GM19023 (cell line): Measurements from ENCODE around the gene ANKRD7.

ENCODE experiments used
- ATAC-seq: cut with Tn5 transposase; IDR thresholded peaks from one replicate; pipeline ENCODE4 v1.9.1; 2021; ENCODE audit warnings: mild to moderate bottlenecking, moderate library complexity; ENCODE audit not compliant: unreplicated experiment

Gene ANKRD7

GRCh38 chr7:118224521-118224920 lies at the start of gene ANKRD7:
Gene ANKRD7 (plus strand): TSS chr7:118224704. CDS start chr7:118224831, 127 bp downstream.
- ATAC-seq: no peak

DNA sequence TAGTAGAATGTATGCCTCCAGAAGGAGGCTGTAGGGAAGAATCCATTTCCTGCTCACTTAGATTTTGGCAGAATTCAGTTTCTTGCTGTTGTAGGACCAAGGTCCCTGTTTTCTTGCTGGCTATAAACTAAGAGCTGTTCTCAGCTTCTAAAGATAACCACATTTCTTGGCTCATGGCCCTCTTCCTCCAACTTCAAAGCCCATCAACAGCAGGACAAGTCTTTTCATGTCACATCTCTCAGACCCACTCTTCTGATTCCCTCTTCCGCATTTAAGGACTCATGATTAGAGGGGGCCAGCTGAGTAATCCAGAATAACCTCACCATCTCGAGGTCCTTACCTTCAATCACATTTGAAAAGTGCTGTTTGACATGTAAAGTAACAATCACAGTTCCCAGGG lies 48.8 kb upstream of the ANKRD7 start:
- no peak for ATAC-seq

GRCh38 chr7:118179191-118179590 lies 45.3 kb upstream of the ANKRD7 start:
- ATAC-seq: no peak

GRCh38 chr7:118182593-118183427 lies 41.7 kb upstream of the ANKRD7 start:
- no peak for ATAC-seq

DNA sequence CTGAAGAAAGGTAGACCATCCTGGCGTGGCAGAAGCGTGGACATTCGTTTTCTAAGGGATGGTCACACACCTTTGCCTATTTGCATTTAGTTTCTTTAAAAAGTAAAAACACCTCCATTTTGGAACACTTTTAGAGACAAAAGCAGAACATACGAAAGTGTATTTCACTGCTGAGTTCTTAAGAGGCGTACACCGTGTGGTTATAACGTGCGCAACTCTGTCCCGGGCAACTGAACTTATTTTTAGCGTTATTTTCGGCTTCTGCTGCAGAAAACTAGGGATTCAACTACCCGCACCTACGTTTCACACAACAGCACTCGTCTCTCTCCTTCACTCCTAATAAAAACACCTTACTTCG lies 41.1 kb upstream of the ANKRD7 start:
- peak; percentile 2 for ATAC-seq

DNA sequence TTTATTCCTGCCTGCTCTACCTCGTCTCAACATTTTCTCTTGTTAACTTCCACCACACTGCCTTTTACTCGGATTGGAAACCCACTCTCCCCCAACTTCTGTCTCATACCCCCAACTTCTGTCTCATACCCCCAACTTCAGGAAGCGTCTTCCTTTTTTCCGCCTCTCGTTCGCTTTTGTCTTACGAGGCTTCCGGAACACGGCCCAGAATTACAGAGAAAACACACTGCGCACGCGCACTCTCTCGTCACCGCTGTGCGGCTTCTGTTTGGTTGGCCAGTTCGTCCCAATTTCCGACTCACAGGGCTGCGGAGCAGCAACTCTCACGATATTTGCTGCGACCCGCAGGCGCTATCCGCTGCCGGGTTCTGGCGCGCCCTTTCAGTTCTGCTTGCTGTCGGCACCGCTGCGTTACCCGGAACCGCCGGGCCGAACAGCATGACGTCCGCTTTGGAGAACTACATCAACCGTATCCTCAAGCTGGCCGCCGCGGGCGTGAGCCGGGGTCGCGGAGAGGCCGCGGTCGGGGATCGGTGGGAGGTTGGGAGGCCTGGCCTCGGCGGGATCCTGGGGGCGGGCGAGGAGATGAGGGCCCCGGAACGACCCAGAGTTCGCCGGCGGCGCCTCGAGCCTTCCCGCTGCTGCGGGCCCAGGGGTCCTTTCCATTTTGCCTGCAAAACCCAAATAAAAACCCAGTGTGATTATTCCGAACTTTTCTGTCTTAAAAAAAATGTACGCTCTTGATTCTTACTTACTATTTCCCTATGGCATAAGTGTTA lies 40.5 kb upstream of the ANKRD7 start, which contains the start of gene LSM8:
LSM8 (plus strand) TSS at position 379 of the 779 bp plus-strand sequence; CDS start at position 439, 60 bp downstream.
- peak; percentile 99 for ATAC-seq

DNA sequence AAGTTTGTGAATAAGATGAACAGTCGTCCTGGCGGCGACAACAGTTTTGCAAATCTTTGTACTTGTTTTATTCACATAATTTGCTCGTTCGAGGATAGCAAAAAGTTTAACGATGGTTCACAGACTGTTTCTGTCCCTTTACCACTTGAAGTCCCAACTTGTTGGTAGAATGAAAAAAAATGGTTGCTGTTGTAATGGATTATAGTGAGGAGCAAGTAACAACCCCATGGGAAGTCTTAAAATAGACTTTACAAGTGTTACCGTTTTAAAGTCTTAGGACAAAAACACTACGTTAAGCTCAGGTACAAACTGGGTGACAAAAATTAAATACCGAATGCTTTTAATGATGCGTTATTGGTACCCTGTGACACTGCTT lies 40.0 kb upstream of the ANKRD7 start:
- no peak for ATAC-seq

- ATAC-seq: no peak
Observed at GRCh38 chr7:118185163-118185860, 39.2 kb upstream of the ANKRD7 start.

DNA sequence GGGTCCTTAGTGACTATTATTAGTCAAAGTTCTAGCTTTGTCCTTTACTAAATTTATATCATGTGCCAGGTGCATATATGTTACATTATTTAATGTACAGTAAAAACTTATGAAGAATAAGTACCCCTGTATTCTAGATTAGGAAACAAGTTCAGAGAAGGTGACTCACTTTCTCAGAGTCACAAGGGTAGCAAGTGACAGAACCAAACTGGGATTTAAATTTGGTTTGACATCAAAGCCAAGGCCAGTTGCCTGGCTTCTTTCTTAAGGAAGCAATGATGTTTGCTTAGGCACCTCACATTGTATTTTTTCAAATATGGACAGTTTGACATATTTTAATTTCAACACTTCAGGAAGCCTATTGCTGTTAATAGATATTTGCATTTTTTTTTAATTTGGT lies 38.0 kb upstream of the ANKRD7 start:
- no peak for ATAC-seq

DNA sequence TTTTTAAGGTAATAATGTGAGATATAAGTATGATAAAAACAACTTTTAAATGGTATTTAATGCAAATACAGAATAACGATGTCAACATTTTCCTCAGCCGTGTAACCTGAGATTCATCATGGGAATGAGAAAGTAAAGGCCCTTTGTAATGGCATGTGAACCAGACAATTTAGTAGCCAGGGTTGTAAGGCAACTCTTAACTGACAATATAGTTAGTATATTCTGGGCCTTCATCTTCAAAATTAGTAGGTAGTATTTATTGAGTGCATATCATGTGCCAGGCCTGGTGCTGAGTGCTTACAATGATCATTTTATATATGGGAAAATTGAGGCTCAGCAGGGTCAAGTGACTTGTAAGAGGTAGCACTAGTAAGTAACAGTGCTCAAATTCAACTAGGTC lies 29.9 kb upstream of the ANKRD7 start:
- ATAC-seq: no peak

GRCh38 chr7:118195837-118196474 lies 28.5 kb upstream of the ANKRD7 start:
- peak; percentile 74 for ATAC-seq

DNA sequence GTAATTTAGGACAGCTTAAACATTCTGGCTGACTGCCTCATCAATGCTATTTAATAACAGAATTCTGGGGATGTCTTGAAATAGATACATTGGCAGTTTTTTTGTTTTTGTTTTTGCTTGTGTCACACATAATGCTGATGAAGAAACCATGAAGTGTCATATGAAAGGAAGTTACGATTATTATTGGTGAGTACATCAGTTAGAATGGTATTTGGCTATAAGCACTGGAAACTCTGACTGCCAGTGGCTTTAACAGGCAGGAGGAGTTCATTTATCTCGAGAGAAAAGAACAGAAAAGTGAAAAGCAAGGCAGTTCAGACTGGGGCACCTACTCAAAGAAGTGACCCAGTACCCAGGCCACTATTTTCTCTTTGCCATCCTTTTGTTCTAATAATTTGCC lies 22.4 kb upstream of the ANKRD7 start:
- ATAC-seq: no peak

- peak; percentile 98 for ATAC-seq
Observed at GRCh38 chr7:118214051-118214832, 10.3 kb upstream of the ANKRD7 start.

DNA sequence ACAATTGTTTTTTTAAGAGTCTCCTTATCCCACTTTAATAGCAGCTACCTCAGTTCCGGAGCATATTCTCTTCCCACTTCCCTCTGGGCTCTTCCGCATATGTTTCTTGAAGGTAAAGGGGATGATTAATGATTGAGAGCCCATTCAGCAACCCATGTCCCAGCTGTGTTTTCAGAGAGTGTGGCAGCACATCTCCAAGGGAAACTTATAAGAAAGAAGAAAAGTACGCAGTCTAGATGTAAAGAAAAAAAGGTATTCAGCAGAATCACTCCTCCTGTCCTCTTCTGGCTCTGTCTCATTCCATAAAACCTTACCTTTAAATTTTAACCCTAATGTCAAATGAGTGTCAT lies 9.7 kb upstream of the ANKRD7 start:
- peak; percentile 10 for ATAC-seq

DNA sequence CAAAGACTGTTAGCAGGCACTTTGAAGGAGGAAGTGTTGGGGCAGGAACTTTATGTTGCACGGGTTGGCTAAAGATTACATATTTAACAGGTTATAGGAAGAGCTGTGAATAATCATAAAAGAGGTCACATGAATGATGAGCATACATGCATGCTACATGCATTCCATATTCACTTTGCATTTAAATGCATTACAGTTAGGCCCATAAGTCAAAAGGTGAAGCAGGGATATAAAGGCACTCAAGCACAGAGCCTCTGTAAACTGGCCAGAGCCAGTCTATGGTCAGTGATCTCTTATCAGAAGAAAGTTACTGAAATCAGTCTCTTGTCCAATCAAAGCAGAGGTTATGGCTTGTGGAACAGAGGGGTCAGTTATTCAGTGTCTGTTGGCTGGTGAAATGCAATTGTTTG lies 7.3 kb upstream of the ANKRD7 start:
- no peak for ATAC-seq

- ATAC-seq: no peak
Observed at GRCh38 chr7:118218413-118219156, 5.9 kb upstream of the ANKRD7 start.

- no peak for ATAC-seq
Observed at GRCh38 chr7:118219157-118219512, 5.4 kb upstream of the ANKRD7 start.

DNA sequence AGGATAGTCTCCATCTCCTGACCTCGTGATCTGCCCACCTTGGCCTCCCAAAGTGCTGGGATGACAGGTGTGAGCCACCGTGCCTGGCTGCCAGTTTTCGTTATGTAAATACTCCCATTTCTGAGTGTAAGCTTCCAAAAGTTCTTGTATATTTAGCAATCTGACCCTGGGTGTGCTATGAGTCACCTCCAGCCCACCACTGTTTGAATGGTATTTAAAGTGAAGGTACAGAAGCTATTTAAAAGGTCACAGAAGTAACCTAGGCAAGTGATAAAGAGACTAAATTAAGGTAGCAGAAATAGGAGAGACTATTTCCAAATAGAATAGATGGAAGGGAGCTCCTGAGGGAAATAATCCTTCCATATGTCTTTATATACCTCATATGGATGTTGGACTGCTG lies 3.9 kb upstream of the ANKRD7 start:
- ATAC-seq: no peak

- no peak for ATAC-seq
Observed at GRCh38 chr7:118222591-118222990, 1.9 kb upstream of the ANKRD7 start.

GRCh38 chr7:118232837-118233236 lies 8.3 kb downstream of the ANKRD7 start:
- ATAC-seq: no peak
